Neural progenitor cell (in vitro differentiated cells): ENCODE results near the gene PLK2. TPM values are rescaled to one million over a fixed set of nuclear protein-coding genes. Genes with fewer than 3 reads are reported as not detected.

Experiments
- DNase-seq: peaks from one replicate; pipeline ENCODE4 v3.0.0-alpha.2; 2016; ENCODE audit warnings: low spot score
- H2AFZ ChIP-seq: fragments of 200-600 bp; sonication (generic); replicated peaks from 2 replicates; pipeline ENCODE4 v1.6.1; 2016; ENCODE audit warnings: antibody characterized with exemption
- H3F3A ChIP-seq: fragments of 200-600 bp; sonication (generic); 2 replicates; pipeline ENCODE4 v1.6.1; 2016; ENCODE audit warnings: antibody characterized with exemption, low read depth
- H3K27ac ChIP-seq: fragments of 200-600 bp; sonication (generic); 2 replicates; pipeline ENCODE4 v1.5.1; 2016; ENCODE audit warnings: mild to moderate bottlenecking
- H3K27me3 ChIP-seq: fragments of 200-600 bp; sonication (generic); 2 replicates; pipeline ENCODE4 v1.6.1; 2016; ENCODE audit warnings: mild to moderate bottlenecking, moderate library complexity
- H3K36me3 ChIP-seq: fragments of 200-600 bp; sonication (generic); 2 replicates; pipeline ENCODE4 v1.5.1; 2016
- H3K4me1 ChIP-seq: fragments of 200-600 bp; sonication (generic); 2 replicates; pipeline ENCODE4 v1.6.1; 2016; ENCODE audit warnings: mixed run types
- H3K4me2 ChIP-seq: fragments of 200-600 bp; sonication (generic); 2 replicates; pipeline ENCODE4 v1.6.1; 2016
- H3K4me3 ChIP-seq: fragments of 200-600 bp; sonication (generic); 2 replicates; pipeline ENCODE4 v1.5.1; 2016
- H3K79me2 ChIP-seq: fragments of 200-600 bp; sonication (generic); 2 replicates; pipeline ENCODE4 v1.6.1; 2016; ENCODE audit warnings: low read depth
- H3K9ac ChIP-seq: fragments of 200-600 bp; sonication (generic); 2 replicates; pipeline ENCODE4 v1.6.1; 2016
- H3K9me3 ChIP-seq: fragments of 200-600 bp; sonication (generic); 2 replicates; pipeline ENCODE4 v1.5.1; 2016; ENCODE audit warnings: low read depth
- H4K20me1 ChIP-seq: fragments of 200-600 bp; sonication (generic); 2 replicates; pipeline ENCODE4 v1.6.1; 2016; ENCODE audit warnings: low read depth
- H3K27ac Mint-ChIP-seq: 3 replicates; pipeline ENCODE4 v1.8.0; 2021; ENCODE audit warnings: mixed read lengths
- H3K27me3 Mint-ChIP-seq: 2 replicates; pipeline ENCODE4 v1.8.0; 2022; ENCODE audit warnings: low read depth, mild to moderate bottlenecking, inconsistent platforms, moderate library complexity, mixed read lengths; ENCODE audit not compliant: insufficient read depth
- H3K36me3 Mint-ChIP-seq: 3 replicates; pipeline ENCODE4 v1.8.0; 2021; ENCODE audit warnings: mixed read lengths
- H3K4me1 Mint-ChIP-seq: 3 replicates; pipeline ENCODE4 v1.8.0; 2021; ENCODE audit warnings: mixed read lengths
- H3K4me3 Mint-ChIP-seq: 3 replicates; pipeline ENCODE4 v1.8.0; 2021; ENCODE audit warnings: mild to moderate bottlenecking, moderate library complexity, mixed read lengths
- H3K9me3 Mint-ChIP-seq: 3 replicates; pipeline ENCODE4 v1.8.0; 2020; ENCODE audit warnings: mixed read lengths
- EZH2 ChIP-seq: fragments of 200-600 bp; sonication (generic); IDR thresholded peaks from 2 replicates; pipeline ENCODE4 v1.6.1; 2017; ENCODE audit warnings: antibody characterized with exemption, mild to moderate bottlenecking, moderate library complexity
- EZH2phosphoT487 ChIP-seq: fragments of 200-600 bp; sonication (generic); IDR thresholded peaks from 2 replicates; pipeline ENCODE4 v1.6.1; 2017; ENCODE audit warnings: antibody characterized with exemption
- total RNA-seq: library from RNA; depleted of rRNA; stranded (reverse); fragments of >200 nt; gene quantifications from 2 replicates; pipeline ENCODE4 v1.2.3, GENCODE V29; 2015; ENCODE audit warnings: low replicate concordance
- TF ChIP-seq, protein P1 (sequence below): fragments of 200-600 bp; sonication (generic); IDR thresholded peaks from 2 replicates; pipeline ENCODE4 v1.5.1; 2017; ENCODE audit warnings: antibody characterized with exemption, mild to moderate bottlenecking

Gene PLK2
- total RNA-seq: 10.1 and 22.5 TPM in 2 replicates

DNA sequence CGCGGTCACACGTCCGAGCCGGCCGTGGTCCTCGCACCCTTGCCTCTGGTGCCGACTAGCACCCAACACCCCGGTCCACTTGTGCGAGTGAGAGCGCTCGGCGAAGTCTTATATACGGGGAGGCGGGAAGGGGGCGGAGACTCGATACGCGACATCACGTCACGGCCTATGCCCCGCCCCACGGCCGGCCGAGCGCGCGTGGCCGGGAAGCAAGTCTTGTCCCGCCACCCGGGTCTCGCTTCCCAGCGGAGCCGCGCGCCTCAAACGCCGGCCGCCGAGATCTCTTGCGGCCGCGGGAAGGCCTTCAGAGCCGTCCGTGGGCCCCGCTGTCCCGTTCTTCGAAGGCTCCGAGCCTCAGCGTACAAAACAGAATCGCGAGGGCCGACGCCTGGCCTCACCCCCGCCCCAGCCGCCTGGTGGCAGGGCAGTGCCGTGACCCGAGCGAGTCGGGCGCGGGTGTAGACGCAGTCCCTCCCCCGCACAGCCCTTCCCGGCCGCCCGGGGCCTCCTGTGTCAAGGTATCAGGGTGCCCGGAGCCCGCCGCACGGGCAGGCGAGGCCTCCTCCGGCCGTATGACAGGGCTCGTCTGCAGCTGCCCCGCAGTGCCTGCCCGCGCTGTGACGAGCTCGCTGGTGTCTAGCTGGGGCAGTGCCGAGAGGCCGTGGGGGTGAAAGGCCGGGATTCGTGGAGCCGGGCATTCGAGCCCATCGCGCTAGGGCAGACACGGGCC is at the start of gene PLK2:
Gene PLK2, minus strand, starts transcription at position 85 of the 730 bp plus-strand sequence. CDS start 127 bp downstream, outside the sequence.
- H3K79me2 ChIP-seq: no peaks in the 10 kb centered on the region
- H3K27ac ChIP-seq: no peak within 1 kb of the TSS
- Mint-ChIP-seq H3K27ac (peak within 1 kb of the TSS; percentile 87), H3K27me3 (peaks cover 3% of the 10 kb centered on the region), H3K4me3 (peak within 1 kb of the TSS; percentile 91), H3K4me1 (peaks cover 3% of the 10 kb centered on the region), H3K36me3 (peaks cover 13% of the 10 kb centered on the region), H3K9me3 (no peaks in the 10 kb centered on the region)
- no peaks in the 10 kb centered on the region for H4K20me1 ChIP-seq
- TF ChIP-seq, protein P1, sequence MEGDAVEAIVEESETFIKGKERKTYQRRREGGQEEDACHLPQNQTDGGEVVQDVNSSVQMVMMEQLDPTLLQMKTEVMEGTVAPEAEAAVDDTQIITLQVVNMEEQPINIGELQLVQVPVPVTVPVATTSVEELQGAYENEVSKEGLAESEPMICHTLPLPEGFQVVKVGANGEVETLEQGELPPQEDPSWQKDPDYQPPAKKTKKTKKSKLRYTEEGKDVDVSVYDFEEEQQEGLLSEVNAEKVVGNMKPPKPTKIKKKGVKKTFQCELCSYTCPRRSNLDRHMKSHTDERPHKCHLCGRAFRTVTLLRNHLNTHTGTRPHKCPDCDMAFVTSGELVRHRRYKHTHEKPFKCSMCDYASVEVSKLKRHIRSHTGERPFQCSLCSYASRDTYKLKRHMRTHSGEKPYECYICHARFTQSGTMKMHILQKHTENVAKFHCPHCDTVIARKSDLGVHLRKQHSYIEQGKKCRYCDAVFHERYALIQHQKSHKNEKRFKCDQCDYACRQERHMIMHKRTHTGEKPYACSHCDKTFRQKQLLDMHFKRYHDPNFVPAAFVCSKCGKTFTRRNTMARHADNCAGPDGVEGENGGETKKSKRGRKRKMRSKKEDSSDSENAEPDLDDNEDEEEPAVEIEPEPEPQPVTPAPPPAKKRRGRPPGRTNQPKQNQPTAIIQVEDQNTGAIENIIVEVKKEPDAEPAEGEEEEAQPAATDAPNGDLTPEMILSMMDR: peak; percentile 39
- TF ChIP-seq EZH2 (no peak), EZH2phosphoT487 (no peak)
- H2AFZ ChIP-seq: peak within 1 kb of the TSS; percentile 82
- peak within 1 kb of the TSS; percentile 63 for H3K4me3 ChIP-seq
- H3K27me3 ChIP-seq: peaks cover 17% of the 10 kb centered on the region
- H3K4me2 ChIP-seq: peak within 1 kb of the TSS; percentile 93
- H3K9me3 ChIP-seq: no peaks in the 10 kb centered on the region
- no peaks in the 10 kb centered on the region for H3K36me3 ChIP-seq
- DNase-seq: peak; percentile 85
- peaks cover 5% of the 10 kb centered on the region for H3K4me1 ChIP-seq
- no peaks in the 10 kb centered on the region for H3F3A ChIP-seq
- H3K9ac ChIP-seq: peak within 1 kb of the TSS; percentile 14

DNA sequence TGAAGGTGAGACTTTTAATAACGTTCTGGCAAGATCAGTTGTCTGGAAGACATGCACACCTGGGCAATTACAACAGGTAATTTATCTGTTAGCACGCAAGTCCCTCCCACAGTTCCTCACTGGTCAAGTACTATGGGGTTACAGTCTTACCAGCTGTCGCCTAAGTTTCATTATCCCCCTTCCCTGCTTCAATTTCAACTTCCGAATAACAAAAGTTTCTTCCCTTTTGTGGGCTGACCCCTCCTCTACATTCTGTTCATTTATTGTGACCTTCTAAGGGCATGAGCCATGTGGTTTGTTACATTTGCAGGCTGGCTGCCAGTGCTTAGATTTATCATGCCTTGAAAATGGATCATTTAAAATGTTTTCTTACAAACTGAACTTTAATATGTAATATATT is 47.8 kb upstream of the PLK2 start:
- TF ChIP-seq EZH2: no peak
- no peak for TF ChIP-seq EZH2phosphoT487
- TF ChIP-seq, protein P1: no peak
- Histone ChIP-seq H3K27me3 (no peaks in the 10 kb centered on the region), H3K4me3 (no peak overlapping the region), H3K9ac (no peak overlapping the region), H3K4me2 (no peak overlapping the region), H3K4me1 (no peaks in the 10 kb centered on the region), H3K79me2 (no peaks in the 10 kb centered on the region), H3F3A (no peaks in the 10 kb centered on the region), H3K27ac (no peak overlapping the region), H3K9me3 (no peaks in the 10 kb centered on the region), H4K20me1 (no peaks in the 10 kb centered on the region), H2AFZ (no peak overlapping the region), H3K36me3 (no peaks in the 10 kb centered on the region)
- Mint-ChIP-seq H3K27me3 (no peaks in the 10 kb centered on the region), H3K4me1 (peaks cover 3% of the 10 kb centered on the region), H3K36me3 (no peaks in the 10 kb centered on the region), H3K4me3 (no peak overlapping the region), H3K9me3 (peaks cover 2% of the 10 kb centered on the region), H3K27ac (no peak overlapping the region)
- DNase-seq: no peak

DNA sequence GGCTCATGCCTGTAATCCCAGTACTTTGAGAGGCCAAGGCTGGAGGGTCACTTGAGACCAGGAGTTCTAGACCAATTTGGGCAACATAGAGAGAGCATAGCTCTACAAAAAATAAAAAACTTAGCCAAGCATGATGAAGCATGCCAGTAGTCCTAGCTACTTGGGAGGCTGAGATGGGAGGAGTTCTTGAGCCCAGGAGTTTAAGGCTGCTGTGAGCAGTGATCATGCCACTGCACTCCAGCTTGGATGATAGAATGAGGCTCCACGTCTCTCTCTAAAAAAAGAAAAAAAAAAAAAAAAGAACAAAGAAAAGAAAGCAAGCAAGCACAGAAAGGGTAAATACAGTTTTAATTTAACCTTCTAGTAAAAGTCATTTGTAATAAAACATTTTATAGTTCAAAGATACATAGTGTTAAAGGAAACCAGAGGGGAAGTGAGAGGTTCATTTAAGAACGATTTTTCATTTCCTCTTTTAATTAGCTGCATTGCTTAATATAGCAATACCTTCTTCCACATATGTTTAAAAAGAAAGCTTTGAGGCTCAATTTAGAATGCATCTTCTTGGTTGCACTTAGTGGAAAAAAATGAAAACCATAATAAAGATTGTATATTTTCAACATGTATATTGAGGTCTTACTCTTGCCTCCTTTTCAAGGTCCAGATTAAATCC is 46.2 kb upstream of the PLK2 start:
- H2AFZ ChIP-seq: no peak overlapping the region
- H3K4me2 ChIP-seq: no peak overlapping the region
- no peak for DNase-seq
- H3K79me2 ChIP-seq: no peaks in the 10 kb centered on the region
- H3F3A ChIP-seq: no peaks in the 10 kb centered on the region
- no peaks in the 10 kb centered on the region for H3K4me1 ChIP-seq
- no peak overlapping the region for H3K9ac ChIP-seq
- no peaks in the 10 kb centered on the region for H3K27me3 Mint-ChIP-seq
- no peaks in the 10 kb centered on the region for H3K27me3 ChIP-seq
- peaks cover 3% of the 10 kb centered on the region for H3K4me1 Mint-ChIP-seq
- H3K36me3 ChIP-seq: no peaks in the 10 kb centered on the region
- no peak overlapping the region for H3K27ac Mint-ChIP-seq
- H3K9me3 Mint-ChIP-seq: no peaks in the 10 kb centered on the region
- no peak overlapping the region for H3K4me3 Mint-ChIP-seq
- H4K20me1 ChIP-seq: no peaks in the 10 kb centered on the region
- H3K36me3 Mint-ChIP-seq: no peaks in the 10 kb centered on the region
- H3K27ac ChIP-seq: no peak overlapping the region
- no peak overlapping the region for H3K4me3 ChIP-seq
- TF ChIP-seq, protein P1: no peak
- no peak for TF ChIP-seq EZH2phosphoT487
- TF ChIP-seq EZH2: no peak
- H3K9me3 ChIP-seq: no peaks in the 10 kb centered on the region
